Activated T-cell treated with anti-CD3 and anti-CD28 coated beads, Interleukin-2, amount 50 U/mL, for 48 hours (primary cell): Measurements from ENCODE around the gene PPM1L.
"Not testable (repeated sequence)": the region's sequence is repeated elsewhere in the genome, so short reads cannot be mapped to it uniquely, and the experiment has no call there.

Experiments
- DNase-seq, 2 experiments: peaks; one replicate each; pipeline ENCODE4 v3.0.0-alpha.2; 2020

PPM1L gene

DNA sequence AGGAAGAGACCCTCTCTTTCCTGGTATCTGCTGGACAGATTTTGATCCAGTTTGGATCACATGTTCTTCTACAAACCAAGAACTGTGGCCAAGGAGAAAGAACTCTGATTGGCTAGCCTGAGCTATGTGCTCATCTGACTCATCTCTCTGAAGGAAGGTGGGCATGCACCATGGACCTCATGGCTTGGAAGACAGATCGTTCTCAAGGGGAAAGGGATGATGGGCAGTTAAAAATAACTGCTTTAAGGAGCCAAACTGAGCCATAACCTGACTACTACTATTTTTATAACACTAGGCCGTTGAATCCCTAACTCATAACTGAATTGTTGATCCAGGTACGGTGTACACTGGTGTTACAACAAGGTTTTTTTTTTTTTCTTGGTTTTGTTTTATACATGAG lies 236.7 kb downstream of the PPM1L start:
- DNase-seq, result no peak

DNA sequence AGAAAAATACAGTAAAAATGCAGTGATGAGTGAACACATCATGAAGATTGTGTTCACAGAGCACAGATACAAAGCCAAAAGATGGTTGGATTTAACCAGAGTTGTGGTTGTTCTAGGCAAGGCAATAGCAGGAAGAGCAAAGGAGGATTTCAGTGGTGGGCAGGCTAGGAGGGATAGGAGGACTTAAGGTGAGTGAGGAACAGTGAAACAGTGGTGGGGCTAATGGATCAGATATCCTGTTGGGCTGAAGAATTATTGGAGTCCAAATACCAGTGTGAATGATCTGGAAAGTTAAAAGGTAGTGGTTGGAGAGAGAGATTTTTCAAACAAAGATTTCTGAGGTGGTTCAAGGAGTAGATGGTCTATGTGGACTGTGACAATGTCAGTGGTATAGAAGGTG lies 240.8 kb downstream of the PPM1L start:
- no peak for DNase-seq

DNA sequence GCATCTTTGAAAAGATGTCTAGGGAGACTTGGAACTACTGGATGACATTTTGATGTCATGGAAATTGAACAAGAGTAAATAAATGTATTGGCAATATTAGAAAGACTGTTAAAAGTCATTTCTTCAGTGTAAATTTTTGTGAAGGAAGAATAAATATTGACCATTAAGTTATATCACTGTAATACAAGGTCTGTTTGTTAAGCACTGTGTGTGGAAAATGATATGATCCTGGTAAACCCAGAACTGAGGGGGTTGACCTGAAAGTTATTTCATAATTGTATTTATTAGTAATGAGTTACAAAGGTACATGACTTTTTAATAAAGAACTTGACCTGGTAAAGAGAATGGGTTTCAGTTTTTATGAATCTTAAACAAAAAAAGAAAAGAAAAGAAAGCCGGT lies 242.6 kb downstream of the PPM1L start:
- DNase-seq, result no peak

DNA sequence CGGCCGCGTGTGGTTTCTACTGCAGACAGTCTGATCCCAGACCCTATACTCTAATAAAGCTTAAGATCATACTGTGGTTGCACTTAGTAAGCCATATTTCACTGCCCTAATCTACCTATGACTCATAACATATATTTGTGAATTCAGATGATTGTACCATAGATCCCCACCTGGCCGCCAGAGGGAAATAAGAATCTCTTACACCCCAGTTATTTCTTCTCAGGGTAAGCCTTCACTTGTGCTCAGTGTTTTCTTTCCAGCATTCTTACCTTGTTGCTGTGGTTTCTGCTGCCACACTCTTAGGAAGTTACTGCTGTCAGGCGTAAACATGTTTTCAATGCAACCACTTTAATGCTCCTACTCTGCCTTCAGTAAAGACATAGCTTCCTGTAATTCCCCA lies 243.2 kb downstream of the PPM1L start:
- DNase-seq, result no peak

DNA sequence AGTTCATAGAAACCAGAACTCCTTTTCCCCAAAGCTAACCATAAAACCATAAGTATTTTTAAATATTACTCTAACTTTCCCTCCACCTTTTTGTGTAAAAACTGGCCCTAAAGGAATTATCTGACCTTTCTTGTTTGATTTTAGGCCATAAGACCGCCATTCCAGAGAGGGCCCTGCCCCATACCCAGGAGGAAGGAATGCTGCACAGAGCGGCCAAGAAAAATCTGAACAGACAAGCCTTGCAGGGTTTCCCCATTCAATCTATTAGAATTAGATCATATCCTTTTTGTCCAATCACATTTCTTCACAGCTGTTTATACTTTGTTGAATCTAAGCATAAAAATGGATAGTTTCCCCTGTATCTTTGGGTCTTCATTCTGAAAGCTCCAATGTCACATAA lies 252.1 kb downstream of the PPM1L start:
- DNase-seq, result no peak

DNA sequence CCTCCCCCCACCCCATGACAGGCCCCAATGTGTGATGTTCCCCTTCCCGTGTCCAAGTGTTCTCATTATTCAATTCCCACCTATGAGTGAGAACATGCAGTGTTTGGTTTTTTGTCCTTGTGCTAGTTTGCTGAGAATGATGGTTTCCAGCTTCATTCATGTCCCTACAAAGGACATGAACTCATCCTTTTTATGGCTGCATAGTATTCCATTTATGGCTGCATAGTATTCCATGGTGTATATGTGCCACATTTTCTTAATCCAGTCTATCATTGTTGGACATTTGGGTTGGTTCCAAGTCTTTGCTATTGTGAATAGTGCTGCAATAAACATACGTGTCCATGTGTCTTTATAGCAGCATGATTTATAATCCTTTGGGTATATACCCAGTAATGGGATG lies 254.1 kb downstream of the PPM1L start:
- DNase-seq, result not testable (repeated sequence)

DNA sequence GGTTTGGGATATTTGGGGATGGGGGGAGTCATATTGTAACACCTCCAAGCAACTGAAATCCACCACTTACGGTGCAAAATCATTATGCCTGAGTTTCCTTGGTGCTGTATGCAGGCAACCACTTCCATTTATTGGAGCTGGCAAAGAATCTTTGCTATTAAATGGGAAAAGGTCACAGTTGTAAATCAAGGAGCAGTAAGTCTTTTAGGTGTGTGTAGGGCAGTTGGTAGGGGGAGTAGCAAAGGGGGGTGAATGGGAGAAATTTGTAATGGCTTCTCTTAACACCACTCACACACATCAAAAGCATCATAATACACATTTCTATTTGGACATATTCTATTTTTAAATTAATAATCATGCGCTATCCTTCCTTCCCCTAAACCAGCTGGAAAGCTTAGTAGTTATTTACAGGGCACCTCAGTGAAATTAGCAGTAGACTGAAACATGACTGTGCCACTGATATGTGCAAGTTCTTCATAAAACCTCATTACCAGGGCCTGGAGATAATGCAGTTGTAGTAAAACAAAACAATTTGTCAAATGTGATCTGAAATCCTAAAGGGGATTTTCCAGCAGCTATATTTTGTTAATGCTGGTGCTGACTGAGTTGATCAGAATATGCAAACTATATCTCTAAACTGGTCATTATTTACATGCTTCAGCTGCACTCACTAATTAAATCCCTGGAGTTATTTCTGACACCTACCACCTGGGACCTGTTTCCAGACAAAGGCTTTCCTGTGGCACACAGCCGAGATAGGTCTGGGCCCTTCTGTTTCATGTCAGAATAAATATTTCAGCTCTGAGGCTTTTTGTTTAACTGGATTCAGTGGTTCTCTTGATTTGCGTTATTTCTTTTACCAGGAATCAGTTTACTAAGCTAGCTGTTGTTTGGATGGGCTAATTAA lies 259.1 kb downstream of the PPM1L start:
- DNase-seq, result no peak

DNA sequence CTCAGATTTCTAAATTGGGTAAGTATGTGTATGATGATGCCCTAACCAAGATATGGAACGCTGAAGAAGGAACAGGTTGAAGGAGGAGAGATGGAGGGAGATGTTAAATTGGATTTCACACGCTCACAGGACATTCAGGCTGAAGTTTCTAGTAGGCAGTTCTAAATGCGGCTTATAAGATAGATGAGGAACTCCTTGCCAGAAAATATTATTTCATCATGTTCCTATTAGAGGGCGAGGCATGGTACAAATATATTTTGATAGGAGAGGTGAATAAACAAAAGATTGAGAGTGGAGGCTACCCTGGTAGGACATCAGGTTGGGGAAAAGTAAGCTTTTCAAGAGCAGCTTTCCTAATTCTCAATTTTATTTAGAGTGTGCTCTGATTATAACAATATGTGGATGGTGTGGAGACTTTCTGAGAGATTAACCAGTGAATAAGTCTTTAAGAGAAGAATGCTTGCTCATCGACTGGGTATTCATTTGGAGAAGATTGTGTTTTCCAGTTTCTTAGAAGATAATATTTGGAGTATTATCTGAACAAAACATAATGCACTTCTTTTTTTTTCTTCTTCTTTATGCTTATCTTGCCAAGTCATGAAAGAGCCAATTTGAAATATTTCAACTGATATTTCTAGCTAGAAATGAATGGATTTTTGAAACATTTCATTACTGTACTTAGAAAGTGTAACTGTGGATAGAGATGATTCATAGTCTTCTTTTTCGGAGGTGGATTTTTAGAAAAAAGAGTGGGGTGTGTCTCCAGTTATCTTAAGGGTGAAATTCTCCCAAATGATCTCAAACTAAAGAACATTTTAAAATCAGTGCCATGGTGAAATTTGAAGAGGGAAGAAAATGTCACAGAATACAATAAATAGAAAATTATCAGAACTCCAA lies 260.6 kb downstream of the PPM1L start:
- no peak for DNase-seq

DNA sequence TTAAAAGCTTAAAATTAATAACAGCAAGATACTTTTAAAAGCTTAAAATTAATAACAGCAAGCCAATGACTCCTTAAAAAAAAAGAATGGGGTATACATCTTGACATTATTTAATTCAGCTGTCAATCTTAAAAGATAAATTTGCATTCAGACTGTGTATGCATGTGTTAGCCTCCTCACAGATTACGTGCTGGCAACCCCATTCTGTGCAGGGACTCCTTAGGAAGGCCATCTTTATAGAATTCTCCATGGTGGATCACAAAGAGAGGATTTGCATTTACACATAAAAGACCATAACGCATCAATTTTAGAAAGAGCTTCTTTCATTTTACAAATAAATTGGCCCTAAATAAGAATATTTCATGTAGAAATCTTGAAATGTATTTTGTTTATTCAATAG lies 261.9 kb downstream of the PPM1L start:
- no peak for DNase-seq

DNA sequence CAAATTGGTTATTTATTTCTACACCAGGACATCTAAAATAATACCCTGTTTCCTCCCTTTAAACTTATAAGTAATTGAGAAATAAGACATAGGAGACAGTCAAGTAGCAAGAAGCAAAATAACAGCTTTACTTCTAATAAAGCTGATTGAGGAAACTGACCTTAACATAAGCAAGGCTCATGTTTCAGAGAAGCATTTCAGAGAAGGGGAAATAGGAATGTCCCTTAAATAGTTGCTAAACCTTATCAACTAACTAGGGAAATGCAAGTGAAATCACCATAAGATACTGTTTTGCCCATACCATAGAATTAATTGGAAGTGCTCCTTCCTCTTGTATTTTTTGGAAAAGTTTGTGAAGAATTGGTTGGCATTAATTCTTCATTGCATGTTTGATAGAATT lies 264.2 kb downstream of the PPM1L start:
- no peak for DNase-seq

DNA sequence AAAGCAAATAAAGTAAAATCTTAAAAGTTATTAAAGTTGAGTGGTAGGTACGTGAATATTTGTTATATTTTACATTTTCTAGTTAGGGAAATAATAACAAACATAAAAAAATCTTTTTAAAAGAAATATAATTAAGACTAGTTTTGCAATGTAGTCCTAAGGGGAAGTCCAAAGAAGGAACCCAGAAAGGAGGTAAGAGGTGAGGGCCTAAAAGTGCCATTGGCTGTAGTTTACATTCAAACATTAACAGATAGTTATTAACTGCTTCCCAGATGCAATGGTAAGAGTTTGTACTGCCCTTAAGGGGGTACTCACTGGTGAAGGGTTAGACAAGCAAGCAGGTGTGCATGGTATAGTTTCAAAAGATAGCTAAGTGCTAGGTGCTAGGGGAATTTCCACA lies 269.9 kb downstream of the PPM1L start:
- DNase-seq, result no peak

DNA sequence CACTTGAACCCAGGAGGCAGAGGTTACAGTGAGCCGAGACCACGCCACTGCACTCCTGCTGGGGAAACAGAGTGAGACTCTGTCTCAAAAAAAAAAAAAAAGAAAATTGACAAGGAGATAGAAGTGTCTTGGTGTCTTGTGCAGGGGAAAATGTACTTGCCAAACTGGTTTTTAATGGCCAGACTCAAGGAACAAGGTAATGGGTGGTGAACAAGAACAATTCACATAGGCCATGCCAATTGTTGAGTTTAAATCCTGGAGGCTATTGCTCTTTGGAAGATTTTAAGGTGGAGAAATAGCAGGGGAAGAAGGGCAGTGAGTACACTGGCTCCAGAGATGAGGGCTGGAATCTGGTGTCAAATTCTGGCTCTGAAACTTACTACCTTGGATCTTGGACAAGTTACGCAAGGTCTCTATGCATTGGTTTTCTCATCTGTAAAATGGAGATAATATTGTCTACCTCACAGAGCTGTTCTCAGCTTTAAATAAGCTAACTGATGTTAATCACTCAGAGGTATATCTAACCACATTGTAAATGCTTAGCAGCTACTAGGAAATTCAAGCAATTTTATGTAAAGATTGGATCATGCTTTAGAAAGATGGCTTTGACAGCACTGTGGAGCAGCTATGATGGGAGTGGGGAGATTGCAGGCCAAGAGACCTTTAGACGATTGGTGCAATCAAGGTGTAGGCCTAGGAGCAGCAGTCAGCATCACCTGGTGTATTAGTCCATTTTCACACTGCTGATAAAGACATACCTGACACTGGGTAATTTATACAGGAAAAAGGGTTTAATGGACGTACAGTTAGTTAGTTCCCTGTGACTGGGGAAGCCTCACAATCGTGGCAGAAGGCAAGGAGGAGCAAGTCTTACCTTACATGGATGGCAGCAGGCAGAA lies 270.8 kb downstream of the PPM1L start:
- no peak for DNase-seq

DNA sequence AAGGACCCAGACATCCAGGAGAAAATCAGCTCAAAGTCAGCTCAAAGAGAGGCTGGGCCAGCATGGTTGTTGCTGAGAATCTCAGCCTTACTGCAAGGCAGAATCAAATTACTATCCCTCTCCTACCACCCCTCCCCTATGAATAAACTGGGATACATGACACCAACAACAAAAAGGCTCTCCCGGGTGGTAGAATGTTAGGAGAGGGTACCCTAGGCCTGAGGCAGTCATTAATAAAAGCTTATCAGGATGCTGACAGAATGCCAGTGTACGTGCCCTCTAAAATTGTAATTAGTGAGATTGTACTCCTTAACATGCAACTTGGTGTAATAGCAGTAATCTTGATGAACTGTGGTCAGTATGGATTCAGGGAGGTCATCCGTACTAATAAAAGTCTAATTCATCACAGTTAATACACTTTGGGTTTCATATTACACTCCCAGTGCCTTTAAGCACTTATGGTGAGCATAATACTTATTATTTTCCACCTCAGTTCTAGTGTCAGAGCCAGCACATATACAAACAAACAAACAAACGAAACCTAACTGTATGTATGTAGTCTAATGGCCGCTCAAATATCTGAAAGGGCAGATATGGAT lies 272.6 kb downstream of the PPM1L start:
- DNase-seq, result no peak

DNA sequence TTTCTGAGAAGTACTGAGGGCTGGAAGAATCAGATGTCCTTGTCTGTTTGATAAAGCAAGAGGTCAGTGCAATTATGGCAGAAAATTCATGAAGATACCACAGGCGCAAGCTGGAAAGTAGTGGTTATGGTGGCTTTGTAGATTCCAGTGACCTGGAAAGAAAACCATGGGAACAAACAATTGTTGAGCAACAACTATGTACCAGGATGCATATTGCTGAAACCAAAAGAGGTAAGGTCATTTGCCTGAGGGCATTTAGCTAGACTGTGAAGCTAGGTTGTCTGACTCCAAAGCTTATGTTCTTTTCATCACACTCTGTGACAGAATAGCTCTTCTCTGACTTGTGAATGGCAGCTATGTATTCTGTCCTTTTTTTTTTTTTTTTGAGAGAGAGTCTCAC lies 275.1 kb downstream of the PPM1L start:
- no peak for DNase-seq

DNA sequence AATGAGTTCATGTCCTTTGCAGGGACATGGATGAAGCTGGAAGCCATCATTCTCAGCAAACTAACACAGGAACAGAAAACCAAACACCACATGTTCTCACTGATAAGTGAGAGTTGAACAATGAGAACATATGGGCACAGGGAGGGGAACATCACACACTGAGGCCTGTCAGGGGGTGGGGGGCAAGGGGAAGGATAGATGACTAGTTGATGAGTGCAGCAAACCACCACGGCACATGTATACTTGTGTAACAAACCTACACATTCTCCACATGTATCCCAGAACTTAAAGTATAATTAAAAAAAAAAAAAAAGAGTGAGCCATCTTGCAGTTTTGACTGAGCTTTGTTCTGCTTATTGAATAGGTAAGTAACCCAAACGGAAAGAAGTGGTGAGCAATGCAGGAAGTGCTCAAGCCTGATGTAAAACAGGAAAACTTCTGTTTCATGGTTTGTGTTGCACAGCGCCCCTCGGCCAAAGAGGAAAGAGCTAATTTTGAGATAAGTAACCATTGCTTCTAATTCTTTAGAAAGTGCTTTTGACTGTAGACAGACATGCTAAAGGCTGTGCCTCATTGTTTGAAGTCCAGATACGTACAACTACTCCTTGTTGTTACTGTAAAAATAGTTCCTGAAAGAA lies 279.0 kb downstream of the PPM1L start:
- DNase-seq, result peak; percentile 26 to 31

DNA sequence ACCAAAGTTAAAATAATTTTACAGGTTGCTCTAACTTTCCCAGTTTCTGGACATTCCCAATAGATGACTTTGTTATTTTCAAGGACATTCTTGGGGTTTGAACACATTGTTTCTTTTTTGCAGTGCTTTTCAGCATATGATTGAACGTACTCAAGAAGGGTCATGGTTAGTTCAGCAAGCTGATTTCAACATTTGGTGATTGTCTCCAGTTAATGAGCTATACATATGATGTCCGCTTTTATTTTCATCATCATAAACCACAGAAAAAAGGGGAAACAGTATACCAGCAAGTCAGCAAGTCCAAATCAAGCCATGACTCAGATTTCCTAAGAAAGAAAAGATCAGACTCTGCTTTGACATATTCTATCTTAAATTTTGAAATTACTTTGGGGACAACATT lies 279.7 kb downstream of the PPM1L start:
- DNase-seq, result no peak

DNA sequence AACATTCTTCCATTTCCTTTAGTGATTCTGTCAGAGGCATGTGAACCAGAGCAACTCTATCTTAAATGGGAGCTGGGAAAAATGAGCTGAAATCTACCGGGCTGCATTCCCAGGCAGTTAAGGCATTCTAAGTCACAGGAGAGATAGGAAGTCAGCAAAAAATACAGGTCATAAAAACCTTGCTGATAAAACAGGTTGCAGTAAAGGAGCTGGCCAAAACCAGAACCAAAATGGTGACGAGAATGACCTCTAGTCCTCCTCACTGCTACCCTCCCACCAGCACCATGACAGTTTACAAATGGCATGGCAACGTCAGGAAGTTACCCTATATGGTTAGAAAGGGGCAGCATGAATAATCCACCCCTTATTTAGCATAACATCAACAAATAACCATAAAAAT lies 282.7 kb downstream of the PPM1L start:
- no peak for DNase-seq

DNA sequence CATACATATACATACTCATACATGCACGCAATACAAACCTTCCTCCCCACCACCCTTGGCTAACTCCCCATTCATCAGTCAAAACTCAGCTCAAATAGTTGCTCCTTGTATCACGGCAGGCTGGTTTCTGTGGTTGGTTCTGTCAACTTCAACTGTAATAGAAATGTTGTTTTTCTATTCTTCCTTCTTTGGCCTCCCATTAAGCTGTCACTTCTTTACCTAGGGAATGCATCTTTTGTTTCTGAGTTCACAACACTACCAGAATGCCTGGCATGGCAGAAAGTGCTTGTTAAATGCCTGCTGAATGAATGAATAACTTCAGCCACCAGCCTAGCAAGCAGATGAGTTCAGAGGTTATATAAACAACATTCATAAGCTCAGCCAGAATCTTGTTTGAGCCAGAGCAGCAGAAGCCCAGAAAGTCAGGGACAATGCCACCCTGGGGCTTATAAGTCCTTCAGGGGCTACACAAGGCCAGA lies 286.0 kb downstream of the PPM1L start:
- no peak for DNase-seq

DNA sequence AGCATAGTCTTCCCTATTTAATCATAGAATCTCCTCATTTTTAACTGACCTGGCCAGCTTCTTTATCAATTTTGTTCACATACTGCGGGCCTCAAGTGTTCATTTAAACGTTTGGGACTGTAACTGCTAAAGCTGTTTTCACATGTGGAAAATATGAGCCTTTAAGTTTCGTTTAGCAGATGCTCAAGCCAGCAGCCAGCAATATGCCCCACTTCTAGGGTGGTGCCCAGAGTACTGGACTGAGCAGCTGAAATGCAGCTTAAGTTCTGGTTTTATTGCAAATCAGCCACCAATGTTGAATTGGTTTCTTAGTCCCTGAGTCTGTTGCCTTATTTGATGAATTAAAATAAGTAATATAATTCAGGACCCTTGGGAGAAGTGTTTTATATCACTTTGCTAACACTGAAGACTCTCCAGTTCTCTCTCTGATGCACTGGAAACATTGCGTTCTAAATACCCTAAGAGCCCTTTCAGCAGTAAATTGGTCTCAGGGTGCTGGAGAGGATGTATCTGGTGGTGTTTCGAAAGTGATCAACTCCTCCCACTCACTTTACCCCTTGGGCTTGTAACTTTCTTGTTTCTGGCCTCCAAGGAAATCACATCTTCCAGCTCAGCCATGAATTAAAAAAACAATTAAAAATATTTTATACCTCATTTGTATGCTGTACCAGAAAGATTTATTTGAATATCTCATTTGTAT lies 287.5 kb downstream of the PPM1L start:
- no peak for DNase-seq

DNA sequence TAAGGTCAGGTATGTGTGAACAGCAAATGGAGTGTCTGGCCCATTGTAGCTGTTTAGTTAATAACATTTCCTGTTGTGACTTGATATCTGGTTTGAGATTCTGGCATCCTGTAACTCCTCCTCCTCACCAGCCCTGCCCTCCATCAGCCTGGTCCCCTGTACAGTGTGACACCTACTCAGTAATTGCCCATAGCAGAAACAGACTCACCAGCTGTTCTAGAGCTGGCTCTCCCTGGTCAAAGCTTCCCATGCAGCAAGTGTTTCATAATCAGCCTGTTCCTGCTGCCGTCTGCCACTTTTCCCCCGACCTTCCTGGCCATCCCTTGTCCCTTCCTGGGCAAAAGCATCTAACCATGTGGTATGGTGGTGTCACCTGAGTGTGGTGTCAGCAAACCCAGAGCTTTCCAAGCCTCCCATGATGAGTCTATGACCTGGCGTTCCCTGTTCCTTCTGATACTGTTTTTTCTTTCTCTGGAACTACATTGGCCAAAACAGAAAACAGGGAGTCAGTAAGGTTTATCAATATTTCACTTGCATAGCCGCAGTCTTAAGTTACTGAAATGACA lies 293.7 kb downstream of the PPM1L start:
- no peak for DNase-seq

DNA sequence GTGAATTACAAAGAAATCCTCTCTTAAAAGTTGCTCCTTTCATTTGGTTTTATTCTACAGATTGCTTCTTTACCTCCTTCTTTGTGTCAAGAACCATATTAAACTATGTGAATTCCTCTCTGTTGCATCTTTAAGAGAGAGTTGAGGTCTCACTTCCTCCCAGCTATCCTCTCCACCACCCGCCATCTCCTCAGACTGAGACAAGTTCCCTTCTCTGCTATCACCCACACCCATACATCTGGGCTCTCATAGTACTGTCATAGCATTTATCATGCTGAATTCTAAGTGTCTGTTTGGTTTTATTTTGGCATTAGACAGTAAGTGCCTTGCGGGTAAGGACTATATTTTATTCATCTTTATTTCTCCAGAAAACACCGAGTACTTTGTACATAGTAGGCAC lies 294.9 kb downstream of the PPM1L start:
- no peak for DNase-seq
